BE2C (cell line): Measurements from ENCODE around the gene USP20.

Experiments
- DNase-seq: peaks from one replicate; pipeline ENCODE4 v3.0.0-alpha.2; 2020
- H3K27me3 ChIP-seq: fragments of 250-450 bp; sonication (Bioruptor Pico); 2 replicates; pipeline ENCODE4 v1.5.1; 2020; ENCODE audit warnings: mild to moderate bottlenecking
- H3K36me3 ChIP-seq: fragments of 250-450 bp; sonication (Bioruptor Pico); 2 replicates; pipeline ENCODE4 v1.5.1; 2020; ENCODE audit warnings: mild to moderate bottlenecking
- H3K4me1 ChIP-seq: fragments of 250-450 bp; sonication (Bioruptor Pico); 2 replicates; pipeline ENCODE4 v1.5.1; 2020
- H3K4me3 ChIP-seq: 2 replicates; pipeline ENCODE4 v1.5.1; 2011; ENCODE audit warnings: low read depth, low read length
- H3K9me3 ChIP-seq: fragments of 250-450 bp; sonication (Bioruptor Pico); 2 replicates; pipeline ENCODE4 v1.5.1; 2020
- CTCF ChIP-seq: IDR thresholded peaks from 2 replicates; pipeline ENCODE4 v1.5.1; 2012; ENCODE audit warnings: mild to moderate bottlenecking, low read depth, low read length

USP20 gene

GRCh38 chr9:129848712-129849441, 13.6 kb downstream of the USP20 start:
- Histone ChIP-seq H3K27me3 (no peaks in the 10 kb centered on the region), H3K4me1 (peaks cover 15% of the 10 kb centered on the region), H3K4me3 (no peak overlapping the region), H3K9me3 (no peaks in the 10 kb centered on the region), H3K36me3 (peaks cover 15% of the 10 kb centered on the region)
- no peak for TF ChIP-seq CTCF
- DNase-seq, result no peak

- H3K27me3 ChIP-seq, result no peaks in the 10 kb centered on the region
- H3K4me3 ChIP-seq, result no peak overlapping the region
- peaks cover 14% of the 10 kb centered on the region for H3K4me1 ChIP-seq
- no peak for DNase-seq
- no peaks in the 10 kb centered on the region for H3K9me3 ChIP-seq
- peaks cover 17% of the 10 kb centered on the region for H3K36me3 ChIP-seq
- TF ChIP-seq CTCF, result no peak
Observed at GRCh38 chr9:129849901-129850300, 14.6 kb downstream of the USP20 start.

- no peaks in the 10 kb centered on the region for H3K27me3 ChIP-seq
- TF ChIP-seq CTCF, result no peak
- H3K4me3 ChIP-seq, result no peak overlapping the region
- peaks cover 4% of the 10 kb centered on the region; the same call in 1 of the 2 replicates for H3K4me1 ChIP-seq
- no peaks in the 10 kb centered on the region for H3K9me3 ChIP-seq
- DNase-seq, result no peak
- H3K36me3 ChIP-seq, result peaks cover 19% of the 10 kb centered on the region
Observed at GRCh38 chr9:129850821-129851550, 15.7 kb downstream of the USP20 start.

GRCh38 chr9:129851821-129852220, 16.6 kb downstream of the USP20 start:
- Histone ChIP-seq H3K9me3 (no peaks in the 10 kb centered on the region), H3K4me3 (no peak overlapping the region), H3K27me3 (no peaks in the 10 kb centered on the region), H3K4me1 (peaks cover 4% of the 10 kb centered on the region; the same call in 1 of the 2 replicates), H3K36me3 (peaks cover 19% of the 10 kb centered on the region)
- DNase-seq, result no peak
- TF ChIP-seq CTCF, result no peak

GRCh38 chr9:129852579-129852978, 17.3 kb downstream of the USP20 start:
- no peak overlapping the region for H3K4me3 ChIP-seq
- TF ChIP-seq CTCF, result no peak
- peak; percentile 46 for DNase-seq
- H3K9me3 ChIP-seq, result no peaks in the 10 kb centered on the region
- H3K27me3 ChIP-seq, result no peaks in the 10 kb centered on the region
- H3K36me3 ChIP-seq, result peaks cover 19% of the 10 kb centered on the region
- H3K4me1 ChIP-seq, result peaks cover 9% of the 10 kb centered on the region

- Histone ChIP-seq H3K4me3 (no peak overlapping the region), H3K9me3 (no peaks in the 10 kb centered on the region), H3K27me3 (no peaks in the 10 kb centered on the region), H3K36me3 (peaks cover 27% of the 10 kb centered on the region), H3K4me1 (peaks cover 9% of the 10 kb centered on the region)
- no peak for TF ChIP-seq CTCF
- DNase-seq, result no peak
Observed at GRCh38 chr9:129853614-129854013, 18.4 kb downstream of the USP20 start.
